Ammon's horn (tissue), 1 donor: ENCODE results near the gene EMILIN1.

Experiments used
- DNase-seq: peaks from one replicate; pipeline ENCODE4 v3.0.0-alpha.2; 2016; ENCODE audit warnings: low spot score

EMILIN1 gene

DNA sequence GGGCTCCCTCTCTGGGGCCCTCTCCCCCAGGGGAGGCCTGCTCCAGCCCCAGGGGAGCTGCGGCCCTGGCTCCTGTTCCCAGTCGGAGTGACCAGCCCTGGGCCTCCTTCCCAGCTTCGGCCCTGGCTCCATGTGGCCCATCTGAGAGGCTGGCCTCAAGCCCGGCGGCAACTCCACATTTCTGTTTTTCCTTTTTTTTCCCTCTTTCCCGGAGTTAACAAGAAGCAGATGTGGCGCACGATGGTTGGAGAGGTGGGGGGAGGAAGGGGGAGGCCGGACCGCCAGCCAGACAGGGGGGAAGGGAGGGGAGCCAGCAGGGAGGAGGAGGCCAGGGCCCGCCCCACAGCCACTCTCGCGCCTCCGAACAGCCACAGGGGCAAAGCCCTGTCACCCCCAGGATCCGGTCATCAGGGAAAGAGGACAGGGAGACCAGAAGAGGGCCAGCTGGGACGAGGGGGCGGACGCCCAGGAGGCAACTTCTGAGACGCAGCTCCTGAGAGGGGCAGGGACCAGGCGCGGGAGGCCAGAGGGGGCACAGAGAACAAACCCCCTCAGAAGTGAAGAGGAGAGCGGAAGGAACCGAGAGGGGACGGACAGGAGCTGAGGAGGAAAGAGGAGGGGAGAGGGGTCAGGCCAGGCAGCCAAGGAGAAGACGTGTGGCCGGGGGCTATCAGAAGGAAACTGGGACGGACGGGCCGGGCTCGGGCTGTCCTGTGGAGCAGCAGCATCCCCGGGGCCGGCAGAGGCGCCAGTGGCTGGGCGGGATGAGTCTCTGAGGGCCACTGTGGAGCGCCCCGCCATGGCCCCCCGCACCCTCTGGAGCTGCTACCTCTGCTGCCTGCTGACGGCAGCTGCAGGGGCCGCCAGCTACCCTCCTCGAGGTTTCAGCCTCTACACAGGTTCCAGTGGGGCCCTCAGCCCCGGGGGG lies at the start of gene EMILIN1:
Gene EMILIN1, plus strand, starts transcription at position 349 of the 928 bp plus-strand sequence. Its CDS starts 451 bp downstream, at position 800.
- peak; percentile 74 for DNase-seq

DNA sequence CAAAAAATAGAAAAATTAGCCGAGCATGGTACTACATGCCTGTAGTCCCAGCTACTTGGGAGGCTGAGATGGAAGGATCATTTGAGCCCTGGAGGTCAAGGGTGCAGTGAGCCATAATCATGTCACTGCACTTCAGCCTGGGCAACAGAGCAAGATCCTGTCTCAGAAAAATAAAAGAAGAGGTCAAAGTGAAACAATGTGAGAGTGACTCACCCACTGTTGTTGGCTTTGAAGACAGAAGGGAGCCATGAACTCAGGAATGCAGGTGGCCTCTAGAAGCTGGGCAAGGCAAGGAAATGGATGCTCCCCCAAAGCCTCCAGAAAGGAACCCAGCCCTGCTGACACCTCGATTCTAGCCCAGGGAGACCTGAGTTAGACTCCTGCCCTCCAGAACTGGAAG lies 49.4 kb upstream of the EMILIN1 start:
- no peak for DNase-seq

DNA sequence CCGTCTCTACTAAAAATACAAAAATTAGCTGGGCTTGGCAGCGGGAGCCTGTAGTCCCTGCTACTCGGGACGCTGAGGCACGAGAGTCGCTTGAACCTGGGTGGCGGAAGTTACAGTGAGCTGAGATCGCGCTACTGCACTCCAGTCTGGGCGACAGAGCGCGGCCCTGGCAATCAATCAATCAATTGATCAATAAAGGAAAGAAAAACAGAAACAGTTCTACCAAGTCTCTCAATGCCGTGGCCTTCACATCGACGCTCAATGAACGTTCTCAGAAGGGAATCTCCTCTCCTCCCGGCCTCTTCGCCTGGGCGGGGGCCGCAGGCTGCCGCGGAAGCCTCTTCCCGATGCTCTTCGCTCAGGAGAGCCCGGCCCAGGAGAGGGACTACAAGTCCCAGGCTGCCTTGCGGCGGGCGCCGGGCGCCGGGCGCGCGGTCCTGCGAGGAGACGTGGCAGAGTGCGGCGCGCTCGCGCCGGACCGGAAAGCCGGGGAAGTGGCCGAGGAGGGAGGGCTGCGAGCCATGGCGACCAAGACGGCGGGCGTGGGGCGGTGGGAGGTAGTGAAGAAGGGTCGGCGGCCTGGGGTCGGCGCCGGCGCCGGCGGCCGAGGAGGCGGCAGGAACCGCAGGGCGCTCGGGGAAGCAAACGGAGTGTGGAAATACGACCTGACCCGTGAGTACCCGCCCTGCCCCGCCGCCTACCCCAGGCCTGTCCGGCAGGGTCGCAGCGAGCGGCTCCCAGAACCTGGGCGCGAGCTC lies 45.7 kb upstream of the EMILIN1 start, which contains the start of gene TMEM214:
Gene TMEM214, plus strand, starts transcription at position 471 of the 758 bp plus-strand sequence. Its CDS starts 51 bp downstream, at position 522.
- peak; percentile 85 for DNase-seq

GRCh38 chr2:27033253-27033852 lies 45.1 kb upstream of the EMILIN1 start:
- DNase-seq, result no peak

DNA sequence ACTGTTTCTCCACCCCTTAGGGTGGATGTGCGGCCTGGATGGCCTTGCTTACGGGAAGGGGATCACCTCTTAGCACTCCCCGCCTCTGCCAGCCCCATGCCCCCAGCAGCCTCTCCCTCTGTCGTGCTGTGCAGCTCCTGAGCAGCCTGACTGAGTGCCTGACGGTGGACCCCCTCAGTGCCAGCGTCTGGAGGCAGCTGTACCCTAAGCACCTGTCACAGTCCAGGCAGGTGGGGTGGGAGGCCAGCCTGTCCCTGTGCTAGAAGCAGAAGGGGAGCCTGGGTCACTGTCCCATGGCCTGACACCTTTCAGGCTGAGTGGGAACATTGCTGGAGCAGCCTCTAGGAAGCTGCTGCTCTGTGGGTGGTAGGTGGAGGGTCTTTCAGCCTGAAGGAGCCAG lies 40.4 kb upstream of the EMILIN1 start:
- DNase-seq, result no peak

- no peak for DNase-seq
Measured at GRCh38 chr2:27038631-27039339, 39.6 kb upstream of the EMILIN1 start.

DNA sequence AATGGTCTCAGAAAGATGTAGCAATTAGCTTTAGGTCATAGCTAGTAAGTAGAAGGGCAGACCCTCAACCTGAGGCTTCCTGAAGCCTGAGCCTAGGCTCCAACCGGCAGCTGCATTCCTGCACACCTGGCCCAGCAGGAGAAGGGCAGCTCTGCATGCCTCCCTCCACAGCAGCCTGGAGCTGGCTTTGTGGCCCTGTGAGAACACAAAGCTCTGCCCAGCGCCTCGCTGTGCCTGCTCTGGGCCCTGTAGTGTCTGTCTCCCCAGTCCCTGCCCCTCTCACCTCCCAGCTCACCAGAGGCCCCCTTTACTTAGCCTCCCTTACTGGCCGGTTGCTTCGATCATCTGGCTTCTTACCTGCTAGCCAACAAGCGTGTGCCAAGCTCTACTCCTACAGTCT lies 39.0 kb upstream of the EMILIN1 start:
- no peak for DNase-seq

DNA sequence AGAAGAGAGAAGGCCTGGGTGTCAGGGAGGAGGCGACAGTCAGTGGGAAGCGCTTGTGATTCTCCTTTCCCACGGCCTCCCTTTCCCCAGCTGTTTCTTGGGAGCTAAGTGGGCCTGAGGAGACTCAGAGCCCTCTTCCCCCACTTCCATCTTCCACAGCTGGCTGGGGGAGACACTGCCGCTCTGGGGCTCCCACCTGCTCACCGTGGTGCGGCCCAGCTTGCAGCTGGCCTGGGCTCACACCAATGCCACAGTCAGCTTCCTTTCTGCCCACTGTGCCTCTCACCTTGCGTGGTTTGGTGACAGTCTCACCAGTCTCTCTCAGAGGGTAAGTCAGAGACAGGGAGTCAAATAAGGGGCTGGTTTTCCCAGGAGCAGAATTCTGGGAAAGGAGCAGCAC lies 38.5 kb upstream of the EMILIN1 start:
- DNase-seq, result no peak

GRCh38 chr2:27040282-27040681 lies 38.1 kb upstream of the EMILIN1 start:
- no peak for DNase-seq

DNA sequence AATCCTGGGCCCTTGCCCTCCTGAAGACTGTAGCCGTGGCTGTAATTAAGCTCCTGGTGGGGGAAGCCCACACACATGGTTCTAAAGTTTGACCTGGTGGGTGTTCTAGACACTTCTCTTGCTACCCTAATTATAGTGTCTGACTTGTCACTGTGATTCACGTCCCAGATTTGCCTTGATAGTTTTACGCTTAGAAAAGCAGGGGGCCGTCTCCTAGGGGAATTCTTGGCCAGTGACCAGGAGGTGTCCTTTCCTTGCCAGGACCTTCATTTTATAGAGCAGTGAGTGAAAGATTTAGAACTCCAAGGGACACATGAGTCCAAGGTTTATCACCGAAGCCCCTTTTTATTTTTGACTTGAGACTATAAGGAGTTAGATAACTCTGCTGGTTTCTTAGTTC lies 36.7 kb upstream of the EMILIN1 start:
- no peak for DNase-seq

DNA sequence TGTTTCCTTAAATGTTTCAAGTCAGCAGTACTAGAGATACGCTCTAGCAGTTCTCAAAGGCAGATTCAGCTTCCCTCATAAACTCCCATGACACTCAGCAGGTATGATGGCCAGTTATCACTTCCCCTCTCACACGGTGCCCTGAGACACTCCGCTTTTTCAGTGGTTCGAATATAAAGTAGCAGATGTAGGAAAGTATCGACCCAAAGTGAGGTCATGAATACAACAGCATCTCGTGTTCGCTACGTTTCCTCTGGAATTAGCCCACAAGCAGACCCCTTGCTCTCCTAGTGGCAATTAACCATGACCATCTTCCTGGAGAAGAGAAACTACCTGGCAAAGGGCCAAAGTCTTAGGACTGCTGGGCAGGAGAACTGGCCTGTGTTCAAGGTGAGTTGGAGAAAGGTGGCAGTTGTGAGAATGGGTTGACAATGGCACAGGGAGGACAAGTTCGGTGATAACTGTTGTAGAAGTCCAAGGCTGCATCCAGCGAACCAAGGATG lies 36.2 kb upstream of the EMILIN1 start:
- DNase-seq, result no peak

GRCh38 chr2:27042985-27043634 lies 35.3 kb upstream of the EMILIN1 start:
- DNase-seq, result no peak

- DNase-seq, result no peak
Measured at GRCh38 chr2:27049422-27050280, 28.8 kb upstream of the EMILIN1 start.

DNA sequence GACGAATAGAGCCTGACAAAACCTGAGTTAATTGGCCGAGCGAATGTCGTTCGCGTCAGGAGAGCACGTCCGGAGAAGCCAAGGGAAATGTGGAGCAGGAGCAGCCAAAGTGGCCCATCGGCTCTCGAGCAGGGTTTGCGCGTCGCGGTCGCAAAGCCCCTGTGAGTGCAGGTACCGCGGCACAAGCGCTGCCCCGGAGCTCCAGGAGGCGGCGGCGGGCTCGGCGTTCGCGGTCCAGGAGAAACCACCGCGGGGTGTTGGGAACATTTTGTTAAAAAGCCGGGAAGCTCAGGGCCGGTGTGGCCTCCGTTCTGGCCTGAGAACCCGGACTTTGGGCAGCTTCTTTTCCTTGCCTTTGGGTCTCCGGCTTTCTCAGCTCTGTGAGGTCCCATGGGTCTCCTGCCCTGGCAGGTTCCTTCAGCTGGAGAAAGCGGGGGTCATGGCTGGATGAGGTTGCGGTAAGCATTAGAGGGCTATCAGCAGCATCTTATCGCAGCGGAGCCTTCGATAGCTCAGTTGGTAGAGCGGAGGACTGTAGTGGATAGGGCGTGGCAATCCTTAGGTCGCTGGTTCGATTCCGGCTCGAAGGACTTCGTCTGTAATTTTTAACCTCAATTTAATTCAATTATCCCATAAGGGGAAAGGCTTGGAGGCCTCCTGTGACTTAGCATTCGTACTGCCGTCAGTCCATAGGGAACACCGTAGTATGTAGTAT lies 28.0 kb upstream of the EMILIN1 start:
- DNase-seq, result peak; percentile 97

DNA sequence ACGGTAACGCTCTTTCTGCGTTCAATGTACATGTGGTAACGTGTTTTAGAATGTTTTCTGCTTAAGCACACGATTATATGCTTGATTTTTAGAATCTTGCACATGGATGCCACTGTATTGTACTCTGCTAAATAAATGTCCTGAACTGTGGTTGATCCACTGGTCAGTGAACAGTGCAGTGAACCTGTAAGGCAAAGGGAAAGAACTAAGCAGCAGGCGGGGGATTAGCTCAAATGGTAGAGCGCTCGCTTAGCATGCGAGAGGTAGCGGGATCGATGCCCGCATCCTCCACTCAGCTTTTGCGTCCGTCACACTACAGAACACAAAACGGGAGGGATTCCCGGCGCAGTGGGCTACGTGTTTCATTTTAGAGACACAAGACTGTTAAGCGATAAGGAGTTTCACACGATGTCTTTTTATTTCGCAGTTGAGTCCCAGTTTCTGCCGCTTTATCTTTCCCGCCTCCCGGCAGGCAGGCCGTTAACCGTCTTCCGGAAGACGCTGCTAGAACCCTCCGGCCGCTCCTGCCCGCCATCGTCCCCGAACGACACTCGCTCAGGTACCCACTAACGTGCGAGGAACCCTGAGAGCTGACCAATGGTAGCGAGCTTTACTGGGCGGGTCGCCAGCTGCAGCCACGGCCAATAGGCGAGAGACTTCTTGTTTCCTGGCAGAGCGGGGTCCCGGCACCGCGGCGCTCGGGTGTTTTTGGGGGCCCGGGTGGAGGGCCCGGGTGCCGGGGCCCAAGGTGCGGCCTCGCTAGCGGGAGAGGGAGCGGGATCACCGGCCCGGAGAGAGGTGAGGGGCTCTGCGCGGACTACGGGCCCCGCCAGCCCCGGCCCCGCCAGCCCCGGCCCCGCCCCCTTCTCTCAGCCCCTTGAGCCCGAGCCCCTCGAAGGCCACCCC lies 27.2 kb upstream of the EMILIN1 start, which contains the start of gene AGBL5:
Gene AGBL5, plus strand, starts transcription at position 673 of the 906 bp plus-strand sequence. CDS start 1,291 bp downstream, outside the sequence.
- DNase-seq, result peak; percentile 94

DNA sequence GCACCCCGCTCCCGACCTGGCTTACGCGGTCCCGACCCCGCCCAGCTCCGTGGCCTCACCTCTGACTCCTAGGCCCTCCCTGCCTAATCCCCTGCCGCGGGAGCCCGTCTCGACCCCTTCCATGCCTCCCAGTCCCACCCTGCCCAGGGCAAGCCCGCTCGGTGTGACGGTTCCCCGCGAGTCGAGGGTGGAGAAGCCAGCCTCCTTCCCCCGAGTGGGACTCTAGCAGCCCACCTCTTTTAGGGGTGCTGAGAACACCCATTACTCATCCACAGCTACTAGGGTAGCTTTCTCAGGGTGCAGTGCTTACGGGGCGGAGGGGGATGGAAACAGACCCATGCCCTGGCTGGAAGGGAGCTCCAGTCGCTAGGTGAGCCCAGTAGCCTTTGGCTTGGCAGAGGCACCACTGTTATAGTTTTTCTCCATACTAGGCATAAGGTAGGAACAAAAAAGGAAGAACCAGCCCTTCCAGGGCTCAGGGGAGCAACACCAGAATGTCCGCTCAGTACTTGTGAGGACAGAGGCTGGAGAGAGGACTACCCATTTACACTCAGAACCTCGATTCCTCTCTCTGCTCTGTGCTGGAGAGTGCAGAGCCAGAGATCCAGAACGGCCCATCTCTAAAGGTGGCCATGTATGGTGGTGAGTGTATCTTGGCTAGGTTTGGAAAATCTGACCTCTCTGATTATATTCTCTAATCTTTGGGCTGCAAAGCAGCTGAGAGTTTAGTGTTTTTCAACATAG lies 26.3 kb upstream of the EMILIN1 start:
- DNase-seq, result peak; percentile 40

GRCh38 chr2:27053321-27053720 lies 25.1 kb upstream of the EMILIN1 start:
- no peak for DNase-seq
